ENCODE data around the gene PPME1. TPM values are rescaled to one million over a fixed set of nuclear protein-coding genes. Genes with fewer than 3 reads are reported as not detected.

The PPME1 gene
- total RNA-seq, 1 experiment from 2014 or later, result 68.3 TPM

DNA sequence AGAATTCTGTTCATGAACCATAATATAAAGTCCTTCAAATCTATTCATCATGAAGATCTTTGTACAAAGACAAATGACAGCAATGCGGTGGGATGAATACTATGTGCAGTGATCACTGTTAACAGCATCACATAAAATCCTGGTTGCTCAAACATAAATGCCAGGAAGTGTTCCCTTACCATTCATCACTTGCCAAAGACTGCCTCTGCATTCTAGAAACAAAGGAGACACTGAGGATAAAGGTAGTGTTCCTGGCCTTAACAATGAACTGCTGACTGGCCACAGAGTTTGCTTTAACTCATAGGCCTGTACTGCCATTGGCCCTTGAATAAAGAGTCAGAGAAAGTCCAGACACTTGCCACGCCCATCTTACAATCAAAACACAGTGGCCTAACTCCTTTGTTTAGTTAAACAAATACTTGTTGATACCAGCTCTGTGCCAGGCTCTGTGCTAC is 29.8 kb upstream of the PPME1 start:
- TF ChIP-seq EGR1 (IDR thresholded peaks at IDR 0.05; ENCODE audit: low read depth), result no peak
- TF ChIP-seq FOSL1 (IDR thresholded peaks at IDR 0.05; ENCODE audit: low read depth), result no peak
- no peak for TF ChIP-seq POLR2AphosphoS5 (IDR thresholded peaks at IDR 0.05; ENCODE audit: low read depth, low read length)
- TF ChIP-seq ZFX (IDR thresholded peaks at IDR 0.05), result no peak
- DNase-seq (ENCODE audit: low read depth, low spot score), result no peak
- H3K9me2 ChIP-seq (ENCODE audit: insufficient read depth), result no peaks in the 10 kb centered on the region
- H3K4me2 ChIP-seq (ENCODE audit: low read length), result peak overlapping the region; percentile 17
- CTCF ChIA-PET, result no interaction called here
- ATAC-seq, result peak; percentile 53
- H3K4me1 ChIP-seq (ENCODE audit: control insufficient read depth in 1 of 2, insufficient read depth in 2 of 2, low read length in 2 of 2), result peaks cover 52 to 63% of the 10 kb centered on the region in 2 experiments
- no peak overlapping the region for H3K9ac ChIP-seq (ENCODE audit: low read length)
- no peaks in the 10 kb centered on the region for H3K27me3 ChIP-seq (ENCODE audit: insufficient read depth, low read length)
- H4K20me1 ChIP-seq (ENCODE audit: insufficient read depth), result no peaks in the 10 kb centered on the region
- intact Hi-C loops (cut with micrococcal nuclease), result no loop called here
- 0 out of 2 replicates have a peak, but pooled peaks cover 4% of the 10 kb centered on the region for H3K79me2 ChIP-seq (ENCODE audit: insufficient read depth, low read length)
- H3K27ac ChIP-seq (ENCODE audit: low read depth, low read length), result peak overlapping the region; percentile 33
- RAD21 ChIA-PET (ENCODE audit: low non-redundant PET in 1 of 2, low total read pairs in 2 of 2, uncharacterized antibody in 2 of 2, unreplicated experiment in 2 of 2), result interaction anchor here in 1 of 2 experiments (0.7 kb wide), 1 partner anchor 1422 kb away, joined by 3 read pairs; no protein-coding TSS in a partner anchor
- H2AFZ ChIP-seq (ENCODE audit: low read depth, low read length, poor library complexity, severe bottlenecking), result no peak overlapping the region
- H3K4me3 ChIP-seq (replicated peaks in 1 of 2; ENCODE audit: low read depth in 1 of 2, low read length in 2 of 2), result no peak overlapping the region
- POLR2A ChIA-PET, result no interaction called here
- H3K9me3 ChIP-seq (ENCODE audit: control insufficient read depth in 1 of 2, insufficient read depth in 1 of 2, low read depth in 1 of 2, low read length in 2 of 2), result no peaks in the 10 kb centered on the region
- no TSS peak for BruUV-seq (replicated peaks)
- H3K36me3 ChIP-seq (ENCODE audit: control insufficient read depth in 1 of 2, insufficient read depth in 2 of 2, low read length in 2 of 2), result no peaks in the 10 kb centered on the region

DNA sequence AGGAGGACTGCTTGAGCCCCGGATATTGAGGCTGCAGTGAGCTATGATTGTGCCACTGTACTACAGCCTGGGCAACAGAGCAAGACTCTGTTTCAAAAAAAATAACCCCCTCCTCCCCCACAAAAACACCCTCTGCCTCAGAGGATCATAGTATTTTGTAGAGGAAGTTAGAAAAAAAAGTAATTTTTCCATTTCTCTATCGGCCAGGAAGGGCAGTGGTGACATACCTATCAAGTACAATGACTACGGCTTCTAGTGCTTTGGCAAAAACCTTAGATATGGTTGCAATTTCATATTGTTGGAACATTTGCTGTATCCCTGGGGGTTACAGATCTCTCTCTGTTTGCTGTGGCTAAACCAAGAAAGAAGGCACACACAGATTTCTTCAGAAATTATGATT is 29.2 kb upstream of the PPME1 start:
- Histone ChIP-seq H3K9me2 (ENCODE audit: insufficient read depth) (no peaks in the 10 kb centered on the region), H2AFZ (ENCODE audit: low read depth, low read length, poor library complexity, severe bottlenecking) (no peak overlapping the region), H3K79me2 (ENCODE audit: insufficient read depth, low read length) (peaks cover 8% of the 10 kb centered on the region; the same call in 1 of the 2 replicates), H3K27me3 (ENCODE audit: insufficient read depth, low read length) (no peaks in the 10 kb centered on the region), H3K27ac (ENCODE audit: low read depth, low read length) (peak overlapping the region; percentile 33), H3K4me3 (replicated peaks in 1 of 2; ENCODE audit: low read depth in 1 of 2, low read length in 2 of 2) (no peak overlapping the region), H3K4me2 (ENCODE audit: low read length) (peak overlapping the region; percentile 17), H3K4me1 (ENCODE audit: control insufficient read depth in 1 of 2, insufficient read depth in 2 of 2, low read length in 2 of 2) (peaks cover 47 to 59% of the 10 kb centered on the region in 2 experiments), H3K9me3 (ENCODE audit: control insufficient read depth in 1 of 2, insufficient read depth in 1 of 2, low read depth in 1 of 2, low read length in 2 of 2) (no peaks in the 10 kb centered on the region), H4K20me1 (ENCODE audit: insufficient read depth) (no peaks in the 10 kb centered on the region), H3K9ac (ENCODE audit: low read length) (0 out of 2 replicates have a peak overlapping the region, but pooled peaks have one; percentile 2), H3K36me3 (ENCODE audit: control insufficient read depth in 1 of 2, insufficient read depth in 2 of 2, low read length in 2 of 2) (no peaks in the 10 kb centered on the region)
- intact Hi-C loops (cut with micrococcal nuclease), result no loop called here
- no TSS peak for BruUV-seq (replicated peaks)
- no peak for ATAC-seq
- no peak for DNase-seq (ENCODE audit: low read depth, low spot score)
- ChIA-PET CTCF (no interaction called here), RAD21 (ENCODE audit: low non-redundant PET in 1 of 2, low total read pairs in 2 of 2, uncharacterized antibody in 2 of 2, unreplicated experiment in 2 of 2) (no interaction called here), POLR2A (no interaction called here)
- TF ChIP-seq REST (IDR thresholded peaks at IDR 0.05; ENCODE audit: low read depth) (no peak), SRF (IDR thresholded peaks at IDR 0.05; ENCODE audit: low read depth) (no peak), ATF3 (IDR thresholded peaks at IDR 0.05) (no peak), CEBPB (IDR thresholded peaks at IDR 0.05; ENCODE audit: low read depth) (no peak), SIN3A (IDR thresholded peaks at IDR 0.05; ENCODE audit: low read depth) (0 out of 2 replicates have a peak, but pooled peaks have one; percentile 14)
- TF ChIP-seq, protein P1, sequence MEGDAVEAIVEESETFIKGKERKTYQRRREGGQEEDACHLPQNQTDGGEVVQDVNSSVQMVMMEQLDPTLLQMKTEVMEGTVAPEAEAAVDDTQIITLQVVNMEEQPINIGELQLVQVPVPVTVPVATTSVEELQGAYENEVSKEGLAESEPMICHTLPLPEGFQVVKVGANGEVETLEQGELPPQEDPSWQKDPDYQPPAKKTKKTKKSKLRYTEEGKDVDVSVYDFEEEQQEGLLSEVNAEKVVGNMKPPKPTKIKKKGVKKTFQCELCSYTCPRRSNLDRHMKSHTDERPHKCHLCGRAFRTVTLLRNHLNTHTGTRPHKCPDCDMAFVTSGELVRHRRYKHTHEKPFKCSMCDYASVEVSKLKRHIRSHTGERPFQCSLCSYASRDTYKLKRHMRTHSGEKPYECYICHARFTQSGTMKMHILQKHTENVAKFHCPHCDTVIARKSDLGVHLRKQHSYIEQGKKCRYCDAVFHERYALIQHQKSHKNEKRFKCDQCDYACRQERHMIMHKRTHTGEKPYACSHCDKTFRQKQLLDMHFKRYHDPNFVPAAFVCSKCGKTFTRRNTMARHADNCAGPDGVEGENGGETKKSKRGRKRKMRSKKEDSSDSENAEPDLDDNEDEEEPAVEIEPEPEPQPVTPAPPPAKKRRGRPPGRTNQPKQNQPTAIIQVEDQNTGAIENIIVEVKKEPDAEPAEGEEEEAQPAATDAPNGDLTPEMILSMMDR (IDR thresholded peaks at IDR 0.05 in 2 of 3, conservative IDR thresholded peaks at IDR 0.05 in 1 of 3; ENCODE audit: borderline replicate concordance in 1 of 3, insufficient read depth in 1 of 3, low read depth in 2 of 3, low read length in 2 of 3), result no peak
